Ovary (tissue), 9 donors: Measurements from ENCODE around the gene PI4K2B. TPM values are rescaled to one million over a fixed set of nuclear protein-coding genes. Genes with fewer than 3 reads are reported as not detected.
"Not testable (repeated sequence)": the region's sequence is repeated elsewhere in the genome, so short reads cannot be mapped to it uniquely, and the experiment has no call there.

Experiments used
- DNase-seq, 5 donors: peaks; one replicate each; pipeline ENCODE4 v3.0.0-alpha.2; 2019 to 2020
- H3K27ac ChIP-seq, 2 donors: fragments of 200-600 bp; one replicate each; pipeline versions ENCODE4 v1.5.1 to v1.8.0; 2019 to 2022
- H3K27me3 ChIP-seq: fragments of 200-600 bp; one replicate; pipeline ENCODE4 v1.8.0; 2022
- H3K36me3 ChIP-seq: fragments of 200-600 bp; sonication (generic); one replicate; pipeline ENCODE4 v1.5.1; 2019
- H3K4me1 ChIP-seq: one replicate; pipeline ENCODE4 v1.8.1; 2013; ENCODE audit warnings: mild to moderate bottlenecking, moderate library complexity; ENCODE audit not compliant: insufficient read depth
- H3K4me3 ChIP-seq: fragments of 200-600 bp; sonication (generic); one replicate; pipeline ENCODE4 v1.5.1; 2017
- H3K9me3 ChIP-seq, 2 donors: fragments of 200-600 bp in 1 of 2; sonication (generic) in 1 of 2; one replicate each; pipeline versions ENCODE4 v1.5.1 to v1.8.1; 2013 to 2019; ENCODE audit warnings: mild to moderate bottlenecking in 1 of 2, moderate library complexity in 1 of 2
- CTCF ChIP-seq, 3 donors: fragments of 450-650 bp in 2 of 3; fragments of 200-600 bp in 1 of 3; IDR thresholded peaks; one replicate each; pipeline versions ENCODE4 v1.5.1 to v1.8.0; 2016 to 2022; ENCODE audit warnings: antibody characterized with exemption in 3 of 3, mild to moderate bottlenecking in 1 of 3
- EP300 ChIP-seq: sonication (generic); formaldehyde crosslinking; IDR thresholded peaks from one replicate; pipeline ENCODE4 v1.6.1; 2017; ENCODE audit warnings: antibody characterized with exemption
- POLR2A ChIP-seq: fragments of 450-650 bp; IDR thresholded peaks from one replicate; pipeline ENCODE4 v1.6.1; 2017; ENCODE audit warnings: antibody characterized with exemption, mild to moderate bottlenecking, moderate library complexity
- WGBS, 3 donors: extraction: QIAGEN DNeasy Blood & Tissue Kit in 1 of 3; methylation state at CpG; one replicate each; pipeline versions ENCODE4 v1.1.5 to v1.1.7; 2013 to 2017; 5-methylcytosine and 5-hydroxymethylcytosine counted together
- intact Hi-C, 4 donors: fragments of 100-400 bp; cut with DNase I; formaldehyde crosslinking; loops; one replicate each; pipeline versions ENCODE4 v1.11.0 to v1.15.1; 2022 to 2023
- polyA plus RNA-seq, 2 donors: library from polyadenylated mRNA; stranded (reverse); fragments of 200-250 nt in 1 of 2; fragments of 350-450 nt in 1 of 2; fragmentation: Illumina TruSeq in 1 of 2; extraction: RNeasy Lipid Tissue Mini Kit (QIAGEN cat#74804) in 1 of 2; gene quantifications; one replicate each; pipeline ENCODE4 v1.2.3, GENCODE V29; 2013 to 2014
- total RNA-seq, 7 donors: library from RNA; depleted of rRNA in 2 of 7; stranded (reverse); fragments of >200 nt in 2 of 7; fragmentation: NEBNext Ultra II Directional in 3 of 7; extraction: Animal tissue kit (Norgen Biotek cat#: 25700) in 3 of 7; gene quantifications; one replicate each; pipeline versions ENCODE4 v1.1.0 to v1.2.4, GENCODE V29; 2016 to 2023
- donor health status: DM: no; HTN: no; CAD: no; lungs with moderate emphysema.
- donor health status: DM: no; HTN: no; CAD: no.
- donor health status: Bipolar disorder and iron deficiency.
- donor health status: DM: yes; HTN: yes; CAD: no.
- donor health status: DM: no; HTN: no; CAD: no.
- donor health status: DM: yes; HTN: yes; CAD: no.

The PI4K2B gene
- total and polyA plus RNA-seq, 9 donors, result 4.7 to 10.1 (median 8.9) TPM

- TF ChIP-seq POLR2A (no peak), CTCF (IDR thresholded peaks at IDR 0.05) (no peak), EP300 (no peak)
- no peak for DNase-seq
- no peaks in the 10 kb centered on the region for H3K27me3 ChIP-seq
- H3K9me3 ChIP-seq, result no peaks in the 10 kb centered on the region
- intact Hi-C loops, result loop anchor here in 1 of 4 donors (10.0 kb wide), 1 partner anchor 72 kb away; the partner anchor contains the start of gene SEPSECS
- no peaks in the 10 kb centered on the region for H3K36me3 ChIP-seq
- no peak overlapping the region for H3K4me3 ChIP-seq
- H3K27ac ChIP-seq, result no peak overlapping the region
- H3K4me1 ChIP-seq, result peaks cover 1% of the 10 kb centered on the region
- WGBS, 3 donors, result 92 to 93% (median 92%) methylated on average over 2 of the region's 2 CpGs
Measured at GRCh38 chr4:25236971-25237370, 3.1 kb downstream of the PI4K2B start.

DNA sequence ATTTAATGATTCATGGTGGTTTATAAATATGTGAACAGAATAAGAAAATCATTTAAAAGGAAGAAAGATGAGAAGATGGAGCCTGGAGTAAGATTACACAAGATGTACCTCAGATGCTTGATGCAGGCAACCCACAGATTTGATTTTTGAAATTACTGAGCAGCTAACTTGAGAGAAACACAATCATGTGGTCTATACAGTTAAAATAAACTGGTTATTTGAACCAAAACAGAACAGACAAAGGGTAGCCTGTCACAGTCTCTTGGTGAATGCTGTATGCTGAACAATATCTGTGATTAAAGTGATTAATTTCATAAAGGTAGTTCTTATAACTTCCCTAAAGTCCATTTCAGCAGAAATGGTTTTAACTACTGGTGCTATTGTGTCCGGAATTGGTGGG, 4.2 kb downstream of the PI4K2B start:
- Histone ChIP-seq H3K9me3 (no peaks in the 10 kb centered on the region), H3K27me3 (no peaks in the 10 kb centered on the region), H3K4me3 (no peak overlapping the region), H3K4me1 (peaks cover 1% of the 10 kb centered on the region), H3K27ac (no peak overlapping the region), H3K36me3 (no peaks in the 10 kb centered on the region)
- 97 to 98% (median 97%) methylated on average over 1 of the region's 1 CpG for WGBS, 3 donors
- TF ChIP-seq EP300 (no peak), CTCF (IDR thresholded peaks at IDR 0.05) (no peak), POLR2A (no peak)
- intact Hi-C loops, result loop anchor here in 1 of 4 donors (10.0 kb wide), 1 partner anchor 73 kb away; the partner anchor contains the start of gene SEPSECS
- DNase-seq, result no peak

- intact Hi-C loops, result loop anchor here in 1 of 4 donors (10.0 kb wide), 1 partner anchor 75 kb away; the partner anchor contains the start of gene SEPSECS
- H3K9me3 ChIP-seq, H3K4me3 ChIP-seq, H3K27me3 ChIP-seq, H3K27ac ChIP-seq, H3K36me3 ChIP-seq, H3K4me1 ChIP-seq, DNase-seq: not testable (repeated sequence)
- 96 to 99% (median 99%) methylated on average over 15 of the region's 15 CpGs for WGBS, 3 donors
Measured at GRCh38 chr4:25239528-25239927, 5.7 kb downstream of the PI4K2B start.

DNA sequence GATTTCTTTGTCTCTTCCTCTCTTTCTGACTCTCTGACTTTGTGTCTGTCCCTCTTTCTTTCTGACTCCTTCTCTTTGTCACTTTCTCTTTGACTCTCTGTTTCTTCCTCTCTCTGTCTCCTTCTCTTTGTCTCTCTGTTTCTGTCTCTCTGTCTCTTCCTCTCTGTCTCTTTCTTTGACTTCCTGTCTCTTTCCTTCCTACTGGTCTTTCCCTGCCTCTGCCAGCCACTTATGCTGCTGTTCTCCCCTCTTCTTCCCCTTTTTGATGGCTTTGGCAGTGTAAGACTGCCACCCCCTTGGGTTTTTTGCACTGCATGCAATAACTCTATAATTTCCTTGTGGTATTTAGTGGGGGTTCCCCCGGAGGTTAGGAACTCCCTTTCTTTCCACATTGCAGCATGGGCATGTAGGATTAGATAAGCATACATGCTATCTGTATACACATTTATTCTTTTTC, 6.9 kb downstream of the PI4K2B start:
- H3K4me3 ChIP-seq, H3K27ac ChIP-seq, H3K27me3 ChIP-seq, H3K36me3 ChIP-seq, DNase-seq, H3K4me1 ChIP-seq, H3K9me3 ChIP-seq, intact Hi-C loops: not testable (repeated sequence)
- 89 to 96% (median 93%) methylated on average over 1 of the region's 1 CpG for WGBS, 3 donors

GRCh38 chr4:25242195-25242594, 8.4 kb downstream of the PI4K2B start:
- WGBS, 3 donors, result 87 to 98% (median 96%) methylated on average over 3 of the region's 3 CpGs
- H3K4me3 ChIP-seq, intact Hi-C loops, H3K27me3 ChIP-seq, H3K9me3 ChIP-seq, H3K36me3 ChIP-seq, H3K4me1 ChIP-seq, DNase-seq, H3K27ac ChIP-seq: not testable (repeated sequence)

DNA sequence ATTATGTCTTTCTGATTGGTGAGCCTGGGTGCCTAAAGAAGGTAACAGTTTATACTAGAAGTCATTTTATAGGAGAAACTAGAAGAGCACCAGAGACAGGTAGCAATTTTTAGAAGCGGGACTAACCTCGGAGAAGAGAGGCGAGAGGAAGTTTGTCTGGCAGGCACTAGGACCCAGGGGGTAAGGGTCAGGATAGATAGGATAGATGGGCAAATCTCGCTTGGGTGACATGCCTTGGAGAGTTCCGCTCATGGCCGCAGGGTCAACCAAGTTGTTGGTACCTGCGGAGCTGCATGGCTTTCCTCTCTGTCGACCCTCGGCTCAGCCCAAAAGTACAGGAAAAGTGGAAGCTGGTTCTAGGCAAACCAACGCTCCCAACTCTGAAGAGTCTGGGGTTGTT, 11.3 kb downstream of the PI4K2B start:
- Histone ChIP-seq H3K27me3 (no peaks in the 10 kb centered on the region), H3K27ac (no peak overlapping the region), H3K4me1 (no peaks in the 10 kb centered on the region), H3K4me3 (no peak overlapping the region), H3K36me3 (no peaks in the 10 kb centered on the region), H3K9me3 (no peaks in the 10 kb centered on the region)
- WGBS, 3 donors, result 96 to 98% (median 97%) methylated on average over 10 of the region's 10 CpGs
- TF ChIP-seq EP300 (no peak), POLR2A (no peak), CTCF (IDR thresholded peaks at IDR 0.05) (no peak)
- intact Hi-C loops, result no loop called here
- no peak for DNase-seq
